Epithelial cell of proximal tubule (primary cell): ENCODE measurements around the gene KDM5B. TPM values are rescaled to one million over a fixed set of nuclear protein-coding genes. Genes with fewer than 3 reads are reported as not detected.
A peak's percentile ranks its signal among the peaks of the same experiment; 100 is the strongest.

Experiments
- DNase-seq: peaks from one replicate; pipeline ENCODE4 v3.0.0-alpha.2; 2011; ENCODE audit warnings: low read depth
- H3K4me3 ChIP-seq: 2 replicates; pipeline ENCODE4 v1.5.1; 2011; ENCODE audit warnings: low read depth, mild to moderate bottlenecking, low read length
- CTCF ChIP-seq: conservative IDR thresholded peaks from 2 replicates; pipeline ENCODE4 v1.5.1; 2012; ENCODE audit warnings: low read depth, mild to moderate bottlenecking, low read length
- total RNA-seq: library from RNA; depleted of rRNA; stranded (reverse); fragments of >200 nt; gene quantifications from 2 replicates; pipeline ENCODE4 v1.2.3, GENCODE V29; 2015

Gene KDM5B
- total RNA-seq: 18.6 and 46.2 TPM in 2 replicates

GRCh38 chr1:202807926-202808757, at the start of gene KDM5B:
KDM5B (minus strand) TSS chr1:202808421; CDS start chr1:202808305, 116 bp downstream.
- no peak for TF ChIP-seq CTCF
- H3K4me3 ChIP-seq: peak within 1 kb of the TSS; percentile 91
- DNase-seq: no peak

- no peak for DNase-seq
- no peak for TF ChIP-seq CTCF
- no peak overlapping the region for H3K4me3 ChIP-seq
These were observed 49.0 kb upstream of the KDM5B start for GRCh38 chr1:202857136-202857610.

GRCh38 chr1:202856014-202856413, 47.8 kb upstream of the KDM5B start:
- DNase-seq: no peak
- no peak overlapping the region for H3K4me3 ChIP-seq
- TF ChIP-seq CTCF: no peak

GRCh38 chr1:202854787-202855186, 46.6 kb upstream of the KDM5B start:
- TF ChIP-seq CTCF: no peak
- DNase-seq: no peak
- H3K4me3 ChIP-seq: no peak overlapping the region

- no peak overlapping the region for H3K4me3 ChIP-seq
- DNase-seq: no peak
- TF ChIP-seq CTCF: peak; percentile 69
These were observed 44.1 kb upstream of the KDM5B start for GRCh38 chr1:202852163-202852904.

- H3K4me3 ChIP-seq: no peak overlapping the region
- no peak for TF ChIP-seq CTCF
- DNase-seq: no peak
These were observed 42.6 kb upstream of the KDM5B start for GRCh38 chr1:202850593-202851362.
